H9 (cell line): ENCODE data around the gene SPEF2. TPM values are rescaled to one million over a fixed set of nuclear protein-coding genes. Genes with fewer than 3 reads are reported as not detected.

Experiments
- DNase-seq: peaks from one replicate; pipeline ENCODE4 v3.0.0-alpha.2; 2017
- H2AFZ ChIP-seq: one replicate; pipeline ENCODE4 v1.6.1; 2013; ENCODE audit warnings: mild to moderate bottlenecking, low read length, control low read depth, moderate library complexity
- H2AK5ac ChIP-seq: 2 replicates; pipeline ENCODE4 v1.6.1; 2013; ENCODE audit warnings: low read length, control low read depth, mixed read lengths; ENCODE audit not compliant: insufficient read length
- H2BK120ac ChIP-seq: one replicate; pipeline ENCODE4 v1.6.1; 2013; ENCODE audit warnings: low read depth, mild to moderate bottlenecking, low read length, control low read depth, inconsistent platforms; ENCODE audit not compliant: poor library complexity, severe bottlenecking
- H2BK12ac ChIP-seq: 2 replicates; pipeline ENCODE4 v1.6.1; 2013; ENCODE audit warnings: low read length, control low read depth, mixed read lengths, low read depth; ENCODE audit not compliant: insufficient read length
- H2BK15ac ChIP-seq: 2 replicates; pipeline ENCODE4 v1.6.1; 2013; ENCODE audit warnings: low read depth, low read length, control low read depth
- H2BK20ac ChIP-seq: one replicate; pipeline ENCODE4 v1.6.1; 2013; ENCODE audit warnings: low read depth, mild to moderate bottlenecking, low read length, control low read depth, inconsistent platforms; ENCODE audit not compliant: poor library complexity, severe bottlenecking
- H2BK5ac ChIP-seq: 2 replicates; pipeline ENCODE4 v1.6.1; 2013; ENCODE audit warnings: low read length, control low read depth, mixed read lengths; ENCODE audit not compliant: insufficient read length
- H3K14ac ChIP-seq: 2 replicates; pipeline ENCODE4 v1.6.1; 2013; ENCODE audit warnings: low read length, control low read depth; ENCODE audit not compliant: insufficient read depth
- H3K18ac ChIP-seq: 2 replicates; pipeline ENCODE4 v1.6.1; 2013; ENCODE audit warnings: low read depth, mild to moderate bottlenecking, mixed read lengths, low read length, control low read depth; ENCODE audit not compliant: insufficient read length
- H3K23ac ChIP-seq: 2 replicates; pipeline ENCODE4 v1.6.1; 2013; ENCODE audit warnings: low read length, control low read depth, mixed read lengths, low read depth; ENCODE audit not compliant: insufficient read length
- H3K23me2 ChIP-seq: 2 replicates; pipeline ENCODE4 v1.6.1; 2013; ENCODE audit warnings: low read depth, mild to moderate bottlenecking, mixed read lengths, low read length, control low read depth; ENCODE audit not compliant: insufficient read length, poor library complexity, severe bottlenecking
- H3K27ac ChIP-seq: 2 replicates; pipeline ENCODE4 v1.5.1; 2013; ENCODE audit warnings: low read length, control low read depth, mixed read lengths, low read depth; ENCODE audit not compliant: insufficient read length
- H3K27me3 ChIP-seq: 2 replicates; pipeline ENCODE4 v1.6.1; 2013; ENCODE audit warnings: low read length, control low read depth, inconsistent platforms; ENCODE audit not compliant: insufficient read depth
- H3K4ac ChIP-seq: 2 replicates; pipeline ENCODE4 v1.6.1; 2013; ENCODE audit warnings: low read depth, mild to moderate bottlenecking, control low read depth, inconsistent platforms, low read length, moderate library complexity
- H3K4me1 ChIP-seq: 2 replicates; pipeline ENCODE4 v1.6.1; 2013; ENCODE audit warnings: low read length, control low read depth, inconsistent platforms; ENCODE audit not compliant: insufficient read depth
- H3K4me2 ChIP-seq: 2 replicates; pipeline ENCODE4 v1.6.1; 2013; ENCODE audit warnings: low read length, control low read depth, mixed read lengths; ENCODE audit not compliant: insufficient read length, insufficient read depth
- H3K56ac ChIP-seq: 2 replicates; pipeline ENCODE4 v1.6.1; 2013; ENCODE audit warnings: low read depth, mild to moderate bottlenecking, mixed read lengths, low read length, control low read depth; ENCODE audit not compliant: insufficient read length
- H3K79me1 ChIP-seq: 2 replicates; pipeline ENCODE4 v1.6.1; 2013; ENCODE audit warnings: low read depth, mild to moderate bottlenecking, moderate library complexity, low read length, control low read depth, inconsistent platforms; ENCODE audit not compliant: insufficient read depth, poor library complexity, severe bottlenecking
- H3K79me2 ChIP-seq: 2 replicates; pipeline ENCODE4 v1.6.1; 2013; ENCODE audit warnings: low read length, control low read depth, inconsistent platforms; ENCODE audit not compliant: insufficient read depth
- H3K9ac ChIP-seq: 2 replicates; pipeline ENCODE4 v1.6.1; 2013; ENCODE audit warnings: low read length, control low read depth, mixed read lengths; ENCODE audit not compliant: insufficient read length; ENCODE audit errors: extremely low read depth
- H3K9me3 ChIP-seq: one replicate; pipeline ENCODE4 v1.6.1; 2013; ENCODE audit warnings: low read depth, low read length, inconsistent platforms; ENCODE audit not compliant: control insufficient read depth
- H3T11ph ChIP-seq: one replicate; pipeline ENCODE4 v1.6.1; 2013; ENCODE audit warnings: mild to moderate bottlenecking, low read length, control low read depth, inconsistent platforms
- H4K20me1 ChIP-seq: one replicate; pipeline ENCODE4 v1.6.1; 2013; ENCODE audit not compliant: control insufficient read depth, insufficient read length, insufficient read depth
- H4K5ac ChIP-seq: 2 replicates; pipeline ENCODE4 v1.6.1; 2013; ENCODE audit warnings: low read depth, mild to moderate bottlenecking, mixed read lengths, low read length, control low read depth; ENCODE audit not compliant: insufficient read length
- H4K8ac ChIP-seq: replicated peaks from 2 replicates; pipeline ENCODE4 v1.6.1; 2013; ENCODE audit warnings: low read length, control low read depth, mixed read lengths, low read depth; ENCODE audit not compliant: insufficient read length
- H4K91ac ChIP-seq: 2 replicates; pipeline ENCODE4 v1.6.1; 2013; ENCODE audit warnings: low read depth, mild to moderate bottlenecking, moderate library complexity, mixed read lengths, low read length, control low read depth; ENCODE audit not compliant: insufficient read length
- H3K27ac Mint-ChIP-seq, 3 experiments: 2 replicates in 2 of 3; 3 replicates in 1 of 3; pipeline ENCODE4 v1.8.0; 2020 to 2021; ENCODE audit warnings: mixed read lengths in 3 of 3, mild to moderate bottlenecking in 1 of 3, moderate library complexity in 1 of 3
- H3K27me3 Mint-ChIP-seq: 2 replicates; pipeline ENCODE4 v1.8.0; 2021; ENCODE audit warnings: low read depth, mild to moderate bottlenecking, moderate library complexity, mixed read lengths
- H3K36me3 Mint-ChIP-seq, 3 experiments: 2 replicates in 2 of 3; 3 replicates in 1 of 3; pipeline ENCODE4 v1.8.0; 2020 to 2021; ENCODE audit warnings: low read depth in 3 of 3, mixed read lengths in 3 of 3; ENCODE audit not compliant: insufficient read depth in 1 of 3
- H3K4me1 Mint-ChIP-seq, 2 experiments: 2 replicates each; pipeline ENCODE4 v1.8.0; 2020; ENCODE audit warnings: mixed read lengths in 2 of 2
- H3K4me3 Mint-ChIP-seq, 2 experiments: 2 replicates in 1 of 2; 3 replicates in 1 of 2; pipeline ENCODE4 v1.8.0; 2020 to 2021; ENCODE audit warnings: mild to moderate bottlenecking in 2 of 2, mixed read lengths in 2 of 2, moderate library complexity in 1 of 2
- H3K9me3 Mint-ChIP-seq, 2 experiments: 2 replicates in 1 of 2; 3 replicates in 1 of 2; pipeline ENCODE4 v1.8.0; 2020; ENCODE audit warnings: mild to moderate bottlenecking in 2 of 2, mixed read lengths in 2 of 2, moderate library complexity in 1 of 2
- CTCF ChIP-seq: fragments of 200-600 bp; sonication (generic); conservative IDR thresholded peaks from 3 replicates; pipeline ENCODE4 v1.8.0; 2021; ENCODE audit warnings: antibody characterized with exemption, mild to moderate bottlenecking
- total RNA-seq: library from RNA; stranded (reverse); gene quantifications from 2 replicates; pipeline ENCODE4 v1.2.1, GENCODE V29; 2021

Gene SPEF2
- total RNA-seq, 1 experiment from 2014 or later, result 1.0 TPM

- 0 out of 4 replicates have a peak, but pooled peaks cover 0 to 2% of the 10 kb centered on the region in 2 experiments for H3K4me1 Mint-ChIP-seq
- no peaks in the 10 kb centered on the region for H4K20me1 ChIP-seq
- H2BK120ac ChIP-seq, result no peak overlapping the region
- no peak overlapping the region for H3K27ac Mint-ChIP-seq
- TF ChIP-seq CTCF, result no peak
- no peak overlapping the region for H3K4me2 ChIP-seq
- H4K91ac ChIP-seq, result no peak overlapping the region
- no peak overlapping the region for H3K4me3 Mint-ChIP-seq
- H3K23me2 ChIP-seq, result no peaks in the 10 kb centered on the region
- no peak overlapping the region for H4K8ac ChIP-seq
- H3K36me3 Mint-ChIP-seq, result no peaks in the 10 kb centered on the region
- H3K27me3 ChIP-seq, result peaks cover under 1% of the 10 kb centered on the region; the same call in 1 of the 2 replicates
- H3K4ac ChIP-seq, result no peak overlapping the region
- H3T11ph ChIP-seq, result no peak overlapping the region
- no peaks in the 10 kb centered on the region for H3K4me1 ChIP-seq
- H2BK12ac ChIP-seq, result no peak overlapping the region
- peaks cover 0 to 5% of the 10 kb centered on the region in 2 experiments; a peak in 2 of 5 replicates for H3K9me3 Mint-ChIP-seq
- no peak overlapping the region for H3K56ac ChIP-seq
- no peak overlapping the region for H4K5ac ChIP-seq
- H3K9ac ChIP-seq, result no peak overlapping the region
- H3K23ac ChIP-seq, result no peak overlapping the region
- H3K14ac ChIP-seq, result no peak overlapping the region
- H3K18ac ChIP-seq, result no peak overlapping the region
- H3K27me3 Mint-ChIP-seq, result peaks cover 26% of the 10 kb centered on the region
- no peak for DNase-seq
- H2BK5ac ChIP-seq, result no peak overlapping the region
- H2BK20ac ChIP-seq, result no peak overlapping the region
- no peak overlapping the region for H2BK15ac ChIP-seq
- no peaks in the 10 kb centered on the region for H3K79me1 ChIP-seq
- no peaks in the 10 kb centered on the region for H3K9me3 ChIP-seq
- H2AFZ ChIP-seq, result no peak overlapping the region
- no peak overlapping the region for H2AK5ac ChIP-seq
- H3K79me2 ChIP-seq, result no peaks in the 10 kb centered on the region
- H3K27ac ChIP-seq, result no peak overlapping the region
Measured at GRCh38 chr5:35623991-35624390, 6.3 kb downstream of the SPEF2 start.
